Measurements from ENCODE around the gene GNL2.

GRCh38 chr1:37540036-37540785, 55.5 kb downstream of the GNL2 start:
- no peak for TF ChIP-seq POLR2AphosphoS5 (IDR thresholded peaks at IDR 0.05)
- TF ChIP-seq CTCF (IDR thresholded peaks at IDR 0.05) = no peak
- no peak for TF ChIP-seq POLR2A (IDR thresholded peaks at IDR 0.05)
- TF ChIP-seq EP300 (IDR thresholded peaks at IDR 0.05) = no peak

All from sigmoid colon (tissue), 4 donors.